Stimulated activated naive CD8-positive, alpha-beta T cell treated with anti-CD3 and anti-CD28 coated beads, Interleukin-15, Interleukin-2, amounts not matched to agents 100 ng/mL and 50 ng/mL, for 24 hours (primary cell): ENCODE measurements around the gene LAMTOR4.
"Not testable (repeated sequence)": the region's sequence is repeated elsewhere in the genome, so short reads cannot be mapped to it uniquely, and the experiment has no call there.

ENCODE experiments used
- H3K27ac Mint-ChIP-seq: one replicate; pipeline ENCODE4 v1.8.0; 2021; ENCODE audit warnings: mild to moderate bottlenecking, mixed read lengths
- H3K27me3 Mint-ChIP-seq: one replicate; pipeline ENCODE4 v1.8.0; 2021; ENCODE audit warnings: mixed read lengths
- H3K36me3 Mint-ChIP-seq: one replicate; pipeline ENCODE4 v1.8.0; 2021; ENCODE audit warnings: low read depth, mixed read lengths
- H3K4me1 Mint-ChIP-seq: one replicate; pipeline ENCODE4 v1.8.0; 2021; ENCODE audit warnings: low read depth, mixed read lengths
- H3K4me3 Mint-ChIP-seq: one replicate; pipeline ENCODE4 v1.8.0; 2021; ENCODE audit warnings: mild to moderate bottlenecking, mixed read lengths
- H3K9me3 Mint-ChIP-seq: one replicate; pipeline ENCODE4 v1.8.0; 2021; ENCODE audit warnings: mixed read lengths

Gene LAMTOR4

GRCh38 chr7:100189061-100189460 is 40.3 kb downstream of the LAMTOR4 start:
- H3K9me3 Mint-ChIP-seq, result no peaks in the 10 kb centered on the region
- H3K4me3 Mint-ChIP-seq, result no peak overlapping the region
- no peaks in the 10 kb centered on the region for H3K36me3 Mint-ChIP-seq
- H3K27ac Mint-ChIP-seq, result no peak overlapping the region
- H3K27me3 Mint-ChIP-seq, result no peaks in the 10 kb centered on the region
- H3K4me1 Mint-ChIP-seq, result peaks cover 39% of the 10 kb centered on the region

- Mint-ChIP-seq H3K4me1 (peaks cover 43% of the 10 kb centered on the region), H3K27ac (peak overlapping the region; percentile 69), H3K9me3 (no peaks in the 10 kb centered on the region), H3K36me3 (no peaks in the 10 kb centered on the region), H3K4me3 (no peak overlapping the region), H3K27me3 (no peaks in the 10 kb centered on the region)
These were observed 41.5 kb downstream of the LAMTOR4 start for GRCh38 chr7:100190048-100190711.

GRCh38 chr7:100191775-100192174 is 43.1 kb downstream of the LAMTOR4 start:
- no peaks in the 10 kb centered on the region for H3K27me3 Mint-ChIP-seq
- H3K36me3 Mint-ChIP-seq, result no peaks in the 10 kb centered on the region
- peak overlapping the region; percentile 61 for H3K27ac Mint-ChIP-seq
- peaks cover 52% of the 10 kb centered on the region for H3K4me1 Mint-ChIP-seq
- no peak overlapping the region for H3K4me3 Mint-ChIP-seq
- H3K9me3 Mint-ChIP-seq, result no peaks in the 10 kb centered on the region

- Mint-ChIP-seq H3K27ac (peak overlapping the region; percentile 61), H3K4me1 (peaks cover 52% of the 10 kb centered on the region)
- not testable (repeated sequence) for H3K9me3 Mint-ChIP-seq, H3K4me3 Mint-ChIP-seq, H3K36me3 Mint-ChIP-seq, H3K27me3 Mint-ChIP-seq
These were observed 43.7 kb downstream of the LAMTOR4 start for GRCh38 chr7:100192281-100192862.

GRCh38 chr7:100192969-100193368 is 44.3 kb downstream of the LAMTOR4 start:
- no peaks in the 10 kb centered on the region for H3K9me3 Mint-ChIP-seq
- peaks cover 52% of the 10 kb centered on the region for H3K4me1 Mint-ChIP-seq
- no peak overlapping the region for H3K4me3 Mint-ChIP-seq
- H3K27me3 Mint-ChIP-seq, result no peaks in the 10 kb centered on the region
- H3K27ac Mint-ChIP-seq, result no peak overlapping the region
- H3K36me3 Mint-ChIP-seq, result no peaks in the 10 kb centered on the region

GRCh38 chr7:100195222-100195621 is 46.5 kb downstream of the LAMTOR4 start:
- no peaks in the 10 kb centered on the region for H3K27me3 Mint-ChIP-seq
- H3K27ac Mint-ChIP-seq, result no peak overlapping the region
- H3K4me1 Mint-ChIP-seq, result peaks cover 55% of the 10 kb centered on the region
- H3K36me3 Mint-ChIP-seq, result no peaks in the 10 kb centered on the region
- no peaks in the 10 kb centered on the region for H3K9me3 Mint-ChIP-seq
- H3K4me3 Mint-ChIP-seq, result no peak overlapping the region

GRCh38 chr7:100195901-100196322 is 47.2 kb downstream of the LAMTOR4 start:
- H3K36me3 Mint-ChIP-seq, H3K9me3 Mint-ChIP-seq, H3K27me3 Mint-ChIP-seq, H3K4me3 Mint-ChIP-seq, H3K27ac Mint-ChIP-seq: not testable (repeated sequence)
- peaks cover 50% of the 10 kb centered on the region for H3K4me1 Mint-ChIP-seq

- H3K27ac Mint-ChIP-seq, result no peak overlapping the region
These were observed 49.5 kb downstream of the LAMTOR4 start for GRCh38 chr7:100198266-100198665.

GRCh38 chr7:100200693-100201092 is 52.0 kb downstream of the LAMTOR4 start:
- Mint-ChIP-seq H3K27ac (no peak overlapping the region), H3K4me3 (no peak overlapping the region), H3K36me3 (no peaks in the 10 kb centered on the region), H3K27me3 (no peaks in the 10 kb centered on the region), H3K4me1 (peaks cover 16% of the 10 kb centered on the region), H3K9me3 (no peaks in the 10 kb centered on the region)

More at GRCh38 chr7:100198266-100198665, 49.5 kb downstream of the LAMTOR4 start:
- H3K9me3 Mint-ChIP-seq, result no peaks in the 10 kb centered on the region
- H3K4me1 Mint-ChIP-seq, result peaks cover 29% of the 10 kb centered on the region
- H3K36me3 Mint-ChIP-seq, result no peaks in the 10 kb centered on the region
- no peaks in the 10 kb centered on the region for H3K27me3 Mint-ChIP-seq
- H3K4me3 Mint-ChIP-seq, result no peak overlapping the region
